Stimulated activated CD8-positive, alpha-beta memory T cell treated with anti-CD3 and anti-CD28 coated beads, Interleukin-2, amount 100 ng/mL, for 48 hours (primary cell): ENCODE results near the gene SESN1.
"Not testable (repeated sequence)": the region's sequence is repeated elsewhere in the genome, so short reads cannot be mapped to it uniquely, and the experiment has no call there.

Experiments used
- DNase-seq, 2 donors: peaks; one replicate each; pipeline ENCODE4 v3.0.0-alpha.2; 2020; ENCODE audit warnings: low read depth in 2 of 2

The SESN1 gene

DNA sequence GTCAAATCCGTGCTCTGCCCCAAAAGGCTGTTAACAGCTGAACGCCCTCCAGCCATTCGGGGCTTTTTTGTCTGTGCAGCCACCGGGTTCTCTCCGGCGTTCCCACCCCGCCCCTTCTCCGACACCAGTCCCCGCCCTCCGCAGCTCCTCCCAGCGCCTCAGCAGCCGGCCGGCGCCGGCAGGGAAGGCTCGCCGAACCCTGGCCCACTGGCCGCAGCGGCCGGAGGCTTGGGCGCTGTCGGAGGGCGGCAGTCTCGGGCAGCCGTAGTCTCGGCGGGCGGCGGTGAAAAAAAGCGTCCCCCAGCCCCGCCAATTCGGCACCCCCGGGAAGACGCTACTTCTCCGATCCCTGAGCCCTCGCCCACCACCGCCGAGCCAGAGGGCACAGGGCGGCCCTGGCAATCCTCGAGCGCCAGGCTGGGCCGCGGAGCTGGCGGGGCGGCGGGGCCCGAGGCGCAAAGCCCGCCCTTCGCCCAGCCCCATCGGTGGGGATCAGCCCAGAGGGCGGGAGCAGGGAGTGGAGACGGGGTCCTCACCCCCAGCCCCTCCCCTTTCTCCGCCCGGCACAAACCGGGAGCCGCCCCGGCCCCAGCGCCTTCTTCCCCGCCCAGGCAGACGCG, at the start of gene SESN1:
Gene SESN1 (minus strand): TSS at position 431 of the 620 bp plus-strand sequence. CDS start 773 bp downstream, outside the sequence.
- peak; percentile 80 to 93 for DNase-seq

DNA sequence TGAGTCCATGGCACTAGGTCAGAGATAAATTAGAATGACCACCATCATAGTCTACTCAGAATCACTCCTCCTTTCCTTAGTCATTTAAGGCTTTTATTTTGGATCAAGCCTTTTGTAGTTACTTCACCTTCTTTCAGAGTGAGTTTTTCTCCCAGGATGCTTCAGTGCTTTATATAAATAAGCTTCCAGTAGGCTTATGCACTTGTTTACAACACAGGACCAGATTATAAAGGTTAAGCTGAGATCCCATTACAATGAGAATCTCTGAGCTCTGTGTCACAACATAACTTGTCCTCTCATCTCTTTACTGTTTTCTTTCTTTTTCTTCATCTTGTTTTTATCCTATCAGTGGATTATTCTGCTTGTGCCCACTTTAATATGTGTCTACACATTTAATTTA, 48.5 kb upstream of the SESN1 start:
- DNase-seq: no peak

DNA sequence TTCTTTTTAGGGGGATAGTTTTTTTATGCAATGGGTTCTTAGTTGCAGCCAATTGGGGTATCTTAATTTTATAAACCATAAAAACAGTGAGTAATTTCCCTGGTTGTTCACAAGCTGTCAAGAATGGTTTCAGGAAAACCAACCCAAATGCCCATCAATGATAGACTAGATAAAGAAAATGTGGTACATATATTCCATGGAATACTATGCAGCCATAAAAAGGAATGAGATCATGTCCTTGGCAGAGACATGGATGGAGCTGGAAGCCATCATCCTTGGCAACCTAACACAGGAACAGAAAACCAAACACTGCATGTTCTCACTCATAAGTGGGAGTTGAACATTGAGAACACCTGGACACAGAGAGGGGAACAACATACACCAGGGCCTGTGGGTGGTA, 47.4 kb upstream of the SESN1 start:
- not testable (repeated sequence) for DNase-seq

DNA sequence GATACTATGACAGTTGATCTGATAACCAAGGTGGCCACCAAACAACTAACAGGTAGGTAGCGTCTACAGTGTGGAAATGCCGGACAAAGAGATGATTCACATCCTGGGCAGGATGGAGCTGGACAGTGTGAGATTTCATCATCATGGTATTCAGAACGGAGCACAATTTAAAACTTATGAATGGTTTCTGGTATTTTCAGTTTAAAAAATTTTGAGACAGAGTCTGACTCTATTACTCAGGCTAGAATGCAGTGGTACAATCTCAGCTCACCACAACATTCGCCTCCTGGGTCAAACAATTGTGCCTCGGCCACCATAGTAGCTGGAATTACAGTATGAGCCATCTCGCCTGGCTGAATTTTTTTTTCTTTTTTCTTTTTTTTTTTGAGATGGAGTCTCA, 44.5 kb upstream of the SESN1 start:
- DNase-seq: no peak

DNA sequence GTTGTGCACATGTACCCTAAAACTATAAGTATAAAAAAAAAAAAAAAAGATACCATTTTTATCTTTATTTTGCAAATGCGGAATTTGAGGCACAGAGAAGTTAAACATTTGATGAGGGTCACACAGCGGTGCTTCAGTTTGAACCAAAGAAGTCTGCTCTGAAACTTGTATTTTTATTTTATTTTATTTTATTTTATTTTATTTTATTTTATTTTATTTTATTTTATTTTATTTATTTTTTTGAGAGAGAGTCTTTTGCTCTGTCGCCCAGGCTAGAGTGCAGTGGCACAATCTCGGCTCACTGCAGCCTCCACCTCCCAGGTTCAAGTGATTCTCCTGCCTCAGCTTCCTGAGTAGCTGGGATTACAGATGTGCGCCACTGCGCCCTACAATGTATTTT, 41.9 kb upstream of the SESN1 start:
- not testable (repeated sequence) for DNase-seq

DNA sequence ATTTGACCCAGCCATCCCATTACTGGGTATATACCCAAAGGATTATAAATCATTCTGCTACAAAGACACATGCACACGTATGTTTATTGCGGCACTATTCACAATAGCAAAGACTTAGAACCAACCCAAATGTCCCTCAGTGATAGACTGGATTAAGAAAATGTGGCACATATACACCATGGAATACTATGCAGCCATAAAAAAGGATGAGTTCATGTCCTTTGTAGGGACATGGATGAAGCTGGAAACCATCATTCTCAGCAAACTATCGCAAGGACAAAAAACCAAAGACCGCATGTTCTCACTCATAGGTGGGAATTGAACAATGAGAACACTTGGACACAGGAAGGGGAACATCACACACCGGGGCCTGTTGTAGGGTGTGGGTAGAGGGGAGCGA, 41.4 kb upstream of the SESN1 start:
- not testable (repeated sequence) for DNase-seq

DNA sequence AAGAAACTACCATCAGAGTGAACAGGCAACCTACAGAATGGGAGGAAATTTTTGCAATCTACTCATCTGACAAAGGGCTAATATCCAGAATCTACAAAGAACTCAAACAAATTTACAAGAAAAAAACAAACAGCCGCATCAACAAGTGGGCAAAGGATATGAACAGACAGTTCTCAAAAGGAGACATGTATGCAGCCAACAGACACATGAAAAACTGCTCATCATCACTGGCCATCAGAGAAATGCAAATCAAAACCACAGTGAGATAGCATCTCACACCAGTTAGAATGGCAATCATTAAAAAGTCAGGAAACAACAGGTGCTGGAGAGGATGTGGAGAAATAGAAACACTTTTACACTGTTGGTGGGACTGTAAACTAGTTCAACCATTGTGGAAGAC, 41.0 kb upstream of the SESN1 start:
- not testable (repeated sequence) for DNase-seq

DNA sequence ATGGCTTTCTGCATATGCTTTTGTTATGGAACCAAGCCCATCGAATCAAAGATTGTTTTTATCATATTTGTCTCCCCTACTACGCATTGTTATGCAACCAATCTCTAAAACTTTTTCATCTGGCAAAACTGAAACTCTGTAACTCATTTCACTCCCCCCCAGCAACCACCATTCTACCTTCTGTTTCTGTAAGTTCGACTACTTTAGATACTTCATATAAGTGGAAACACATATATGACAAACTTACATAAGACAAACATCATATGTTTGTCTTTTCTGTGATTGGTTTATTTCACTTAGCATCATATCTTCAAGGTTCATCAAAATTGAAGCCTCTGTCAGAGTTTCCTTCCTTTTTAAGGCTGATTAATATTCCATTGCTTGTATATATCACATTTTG, 35.4 kb upstream of the SESN1 start:
- DNase-seq: no peak

DNA sequence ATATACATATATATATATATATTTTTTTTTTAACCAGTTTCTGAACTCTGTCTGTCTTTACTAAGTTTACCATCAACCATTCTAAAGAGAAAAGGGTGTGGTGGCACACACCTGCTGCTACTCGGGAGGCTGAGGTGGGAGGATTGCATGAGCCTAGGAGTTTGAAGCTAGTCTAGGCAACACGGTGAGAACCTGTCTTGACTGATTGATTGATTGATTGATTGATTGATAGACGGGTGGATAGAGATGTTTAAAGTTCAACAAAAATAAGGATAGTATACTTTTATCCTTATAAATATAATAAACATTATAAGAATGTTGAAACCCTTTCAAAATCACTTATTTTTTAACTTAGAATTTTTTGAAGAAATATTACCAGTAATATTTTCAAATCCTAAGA, 30.9 kb upstream of the SESN1 start:
- no peak for DNase-seq

DNA sequence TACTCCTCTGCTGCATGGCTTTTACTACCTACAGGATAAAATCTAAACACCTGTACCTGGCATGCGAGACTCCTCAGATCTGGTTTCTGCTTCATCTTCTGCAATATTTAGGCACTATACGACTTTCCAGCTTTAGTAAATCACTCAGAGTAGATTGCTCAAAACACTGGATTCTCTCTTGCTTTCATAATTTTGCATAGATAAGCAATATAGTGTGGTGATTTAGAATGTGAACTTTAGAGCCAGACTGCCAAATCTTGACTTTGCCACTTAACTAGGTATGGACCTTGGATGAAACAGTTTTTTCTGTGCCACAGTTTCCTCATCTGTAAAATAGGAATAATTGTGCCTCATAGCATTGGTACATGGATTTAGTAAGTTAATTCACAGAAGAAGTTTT, 29.6 kb upstream of the SESN1 start:
- DNase-seq: no peak

DNA sequence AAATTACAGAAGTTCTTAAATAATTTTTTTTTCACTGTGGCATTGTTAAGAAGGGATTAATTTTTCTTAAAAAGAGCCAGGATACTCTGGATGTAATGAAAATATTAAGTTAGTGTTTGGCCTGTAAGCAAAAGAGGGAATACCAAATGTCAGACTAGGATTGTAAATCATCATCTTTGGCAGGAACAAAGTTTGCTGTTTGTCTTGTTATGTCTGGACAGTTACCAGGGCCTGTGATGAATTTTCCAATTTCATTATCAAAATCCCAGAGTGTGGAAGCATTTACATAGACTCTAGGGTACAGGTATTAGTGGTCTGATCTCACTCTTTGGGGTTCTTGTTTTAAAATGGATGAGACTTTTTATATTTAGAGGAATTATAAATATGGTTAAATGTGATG, 26.8 kb upstream of the SESN1 start:
- DNase-seq: no peak

DNA sequence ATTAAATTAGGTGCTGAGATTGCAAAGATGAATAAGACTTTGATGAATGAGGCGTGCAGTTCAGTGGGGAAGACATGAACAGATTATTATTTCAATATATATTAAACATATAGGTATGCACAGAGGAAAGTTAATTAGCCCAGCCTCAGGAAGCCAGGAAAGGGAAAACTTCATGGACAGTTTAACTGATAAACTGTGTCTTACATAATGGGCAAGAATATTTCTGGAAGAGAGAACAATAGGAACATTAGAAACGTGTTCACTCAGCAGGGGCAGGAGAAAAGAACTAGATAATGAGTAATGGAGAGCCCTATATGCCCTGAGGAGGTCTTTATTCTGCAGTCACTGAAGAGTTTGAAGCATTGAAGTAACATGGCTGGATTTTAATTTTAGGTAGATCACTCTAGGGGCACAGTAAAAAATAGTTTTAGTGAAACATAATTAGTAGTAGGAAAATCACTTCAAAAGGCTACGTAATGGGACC, 24.3 kb upstream of the SESN1 start:
- DNase-seq: no peak

DNA sequence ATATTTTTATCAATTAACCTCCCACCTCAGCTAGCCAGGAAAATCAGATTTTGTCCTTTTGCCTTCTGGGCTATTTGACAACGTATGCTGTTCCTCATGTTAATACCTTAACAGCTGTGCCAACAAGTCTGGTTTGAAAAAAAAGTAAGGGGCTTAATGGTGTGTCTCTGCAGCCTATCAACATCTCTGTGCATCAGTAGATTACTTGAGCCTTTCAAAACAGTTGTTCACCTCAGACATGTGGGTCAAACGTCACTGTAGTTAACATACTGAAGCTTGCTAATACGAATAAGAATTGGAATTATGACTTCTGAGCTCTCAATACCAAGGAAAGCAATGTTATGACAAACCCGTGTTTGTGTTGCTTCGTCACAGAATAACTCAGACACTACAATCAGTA, 23.7 kb upstream of the SESN1 start:
- no peak for DNase-seq

DNA sequence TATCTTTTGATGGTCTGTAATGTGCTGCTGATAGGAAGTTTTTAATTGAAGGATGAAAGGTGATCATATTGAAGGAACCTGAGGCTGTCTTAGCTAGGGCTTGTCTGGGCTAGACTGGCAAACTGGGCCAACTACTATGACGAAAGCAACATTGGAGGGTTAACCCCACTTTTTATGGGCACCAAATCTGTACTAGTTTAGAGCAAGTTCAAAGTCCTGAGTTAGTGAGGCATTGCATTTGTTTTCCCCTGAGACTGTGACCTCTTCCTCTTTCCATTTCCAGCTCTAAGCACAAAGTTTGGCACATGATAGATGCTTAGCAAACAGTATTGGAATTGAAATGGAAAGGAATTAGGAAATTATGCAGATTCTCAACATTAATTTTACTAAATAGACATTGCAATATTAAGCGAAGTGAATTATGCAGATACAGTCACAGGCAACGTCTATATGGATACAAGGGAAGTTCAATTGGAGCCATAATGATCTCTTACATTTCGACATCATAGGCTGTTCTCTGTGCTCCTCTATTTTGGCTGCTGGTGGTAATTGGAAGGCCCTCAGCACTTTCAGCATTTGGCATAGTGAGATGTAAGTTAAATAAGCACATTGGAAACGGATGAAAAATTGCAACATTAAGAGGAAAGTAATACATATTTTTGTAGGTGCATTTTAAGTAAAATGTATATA, 22.8 kb upstream of the SESN1 start:
- no peak for DNase-seq

DNA sequence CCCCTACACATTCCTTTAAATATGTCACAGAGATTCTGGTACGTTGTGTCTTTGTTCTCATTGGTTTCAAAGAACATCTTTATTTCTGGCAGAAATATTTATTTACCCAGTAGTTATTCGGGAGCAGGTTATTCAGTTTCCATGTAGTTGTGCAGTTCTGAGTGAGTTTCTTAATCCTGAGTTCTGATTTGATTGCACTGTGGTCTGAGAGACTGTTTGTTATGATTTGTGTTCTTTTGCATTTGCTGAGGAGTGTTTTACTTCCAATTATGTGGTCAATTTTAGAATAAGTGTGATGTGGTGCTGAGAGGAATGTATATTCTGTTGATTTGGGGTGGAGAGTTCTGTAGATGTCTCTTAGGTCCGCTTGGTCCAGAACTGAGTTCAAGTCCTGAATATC, 18.0 kb upstream of the SESN1 start:
- not testable (repeated sequence) for DNase-seq

DNA sequence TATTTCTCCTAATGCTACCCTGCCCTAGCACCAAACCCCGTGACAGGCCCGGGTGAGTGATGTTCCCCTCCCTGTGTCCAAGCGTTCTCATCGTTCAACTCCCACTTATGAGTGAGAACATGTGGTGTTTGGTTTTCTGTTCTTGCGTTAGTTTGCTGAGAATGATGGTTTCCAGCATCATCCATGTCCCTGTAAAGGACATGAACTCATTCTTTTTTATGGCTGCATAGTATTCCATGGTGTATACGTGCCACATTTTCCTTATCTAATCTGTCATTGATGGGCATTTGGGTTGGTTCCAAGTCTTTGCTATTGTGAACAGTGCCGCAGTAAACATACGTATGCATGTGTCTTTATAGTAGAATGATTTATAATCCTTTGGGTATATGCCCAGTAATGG, 15.0 kb upstream of the SESN1 start:
- not testable (repeated sequence) for DNase-seq

DNA sequence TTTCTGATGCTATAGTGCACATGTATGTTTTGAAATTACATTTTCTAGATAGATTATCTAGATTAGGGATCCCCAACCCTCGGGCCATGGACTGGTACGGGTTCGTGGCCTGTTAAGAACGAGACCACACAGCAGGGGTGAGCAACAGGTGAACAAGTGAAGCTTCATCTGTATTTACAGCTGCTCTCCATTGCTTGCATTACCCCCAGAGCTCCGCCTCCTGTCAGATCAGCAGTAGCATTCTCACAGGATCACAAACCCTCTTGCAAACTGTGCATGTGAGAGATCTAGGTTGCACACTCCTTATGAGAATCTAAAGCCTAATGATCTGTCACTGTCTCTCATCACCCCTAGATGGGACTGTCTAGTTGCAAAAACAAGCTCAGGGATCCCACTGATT, 11.0 kb upstream of the SESN1 start:
- DNase-seq: no peak

DNA sequence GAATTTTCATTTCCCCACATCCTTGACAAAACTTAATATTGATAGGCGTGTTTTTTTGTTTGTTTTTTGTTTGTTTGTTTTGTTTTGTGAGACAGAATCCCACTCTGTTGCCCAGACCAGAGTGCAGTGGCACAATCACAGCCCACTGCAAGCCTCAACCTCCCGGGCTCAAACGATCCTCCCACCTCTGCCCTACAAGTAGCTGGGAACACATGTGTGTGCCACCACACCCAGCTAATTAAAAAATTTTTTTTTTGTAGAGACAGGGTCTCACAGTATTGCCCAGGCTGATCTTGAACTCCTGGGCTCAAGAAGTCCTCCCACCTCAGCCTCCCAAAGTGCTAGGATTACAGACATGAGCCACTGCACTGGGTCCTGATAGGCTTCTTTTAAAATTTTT, 9.9 kb upstream of the SESN1 start:
- no peak for DNase-seq

DNA sequence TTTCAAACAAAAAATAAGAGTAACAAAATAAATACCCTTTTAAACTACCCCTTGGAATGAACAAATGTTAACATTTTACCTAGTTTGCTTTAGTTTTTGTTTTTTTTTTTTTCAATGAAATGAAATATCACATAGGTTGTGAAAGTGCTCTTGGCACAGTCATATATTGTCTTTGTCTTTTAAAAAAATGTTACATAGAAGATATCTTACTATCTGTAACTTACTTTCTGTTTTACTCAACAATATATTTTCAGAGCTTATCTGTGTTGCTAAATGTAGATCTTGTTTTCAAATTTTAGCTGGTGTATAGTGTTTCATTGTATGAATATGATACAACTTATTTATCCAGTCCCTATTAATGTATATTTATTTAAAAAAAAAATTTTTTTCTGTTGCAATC, 9.3 kb upstream of the SESN1 start:
- no peak for DNase-seq

DNA sequence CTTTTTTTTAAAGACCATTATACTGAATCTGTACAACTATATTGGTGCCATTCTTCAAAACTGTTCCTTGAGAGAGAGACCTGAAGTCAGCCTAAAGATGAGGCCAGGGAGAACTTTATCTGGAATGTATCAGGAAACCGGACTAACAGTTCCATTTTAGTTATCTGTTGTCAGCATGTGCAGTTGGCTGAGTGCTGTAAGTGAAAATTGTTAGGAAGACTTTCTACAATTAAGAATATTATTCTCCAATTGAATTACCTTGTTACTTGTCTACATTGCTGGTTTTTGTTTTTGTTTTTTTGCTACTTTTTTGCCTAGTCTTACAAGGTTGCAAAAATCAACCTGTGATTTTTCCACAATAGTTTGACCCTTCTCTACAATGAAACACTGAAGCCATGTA, 8.1 kb upstream of the SESN1 start:
- DNase-seq: no peak

DNA sequence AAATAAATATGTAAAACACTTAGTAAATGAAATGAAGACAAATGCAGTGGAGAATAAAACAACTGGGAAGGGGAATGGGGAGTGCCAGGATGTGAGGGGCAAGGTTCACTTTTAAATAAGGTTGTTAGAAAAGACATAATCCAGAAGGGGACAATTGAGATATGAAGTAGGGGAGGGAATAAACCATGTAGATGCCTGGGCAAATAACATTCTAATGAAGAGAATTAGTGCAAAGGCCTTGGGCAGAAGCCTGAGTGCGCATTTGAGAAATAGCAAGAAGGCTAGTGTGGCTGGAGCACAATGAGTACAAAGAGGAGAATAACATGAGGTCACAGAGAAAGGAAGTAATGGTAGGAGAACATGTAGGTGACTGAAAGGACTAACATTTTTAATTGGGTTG, 3.0 kb upstream of the SESN1 start:
- no peak for DNase-seq

DNA sequence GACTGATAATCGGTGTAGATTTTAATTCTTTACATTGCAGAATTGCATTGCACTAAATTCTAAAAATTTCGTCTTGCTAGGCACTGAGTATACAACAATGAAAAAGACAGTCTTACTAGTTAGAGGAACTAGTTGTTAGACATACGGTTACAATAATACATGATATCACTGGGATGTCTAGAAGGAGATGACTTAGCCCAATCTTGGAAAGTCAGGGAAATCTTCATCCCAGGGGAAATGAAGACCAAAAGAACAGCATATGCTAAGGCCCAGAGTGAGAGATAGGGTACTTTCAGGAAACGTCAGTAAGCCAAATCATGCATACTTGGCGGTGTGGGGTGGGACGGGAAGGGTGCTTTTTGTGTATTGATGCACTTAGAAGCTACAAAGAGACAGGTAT, 1.6 kb upstream of the SESN1 start:
- no peak for DNase-seq

DNA sequence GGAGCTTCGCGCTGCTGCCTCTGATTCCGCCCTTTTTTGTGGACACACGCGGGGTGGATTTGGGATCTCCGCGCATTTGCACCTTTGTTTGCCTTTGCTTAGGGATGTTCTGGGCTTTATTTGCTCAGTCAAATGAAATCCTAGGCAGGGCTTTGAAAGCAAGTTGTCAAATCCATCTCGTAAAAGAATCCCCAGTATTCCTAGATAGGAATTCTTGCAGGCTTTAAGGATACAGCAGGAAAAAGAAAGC, 1.1 kb upstream of the SESN1 start:
- DNase-seq: no peak
